Mucosa of rectum (tissue), 2 donors: Measurements from ENCODE around the gene COL25A1.

Source experiments
- H3K27ac ChIP-seq, 2 donors: one replicate each; pipeline ENCODE4 v1.7.0; 2013; ENCODE audit warnings: inconsistent platforms in 2 of 2, low read depth in 2 of 2, low read length in 2 of 2
- H3K27me3 ChIP-seq, 2 donors: one replicate each; pipeline ENCODE4 v1.7.0; 2013; ENCODE audit warnings: low read length in 2 of 2; ENCODE audit not compliant: control insufficient read depth in 2 of 2, insufficient read depth in 2 of 2
- H3K36me3 ChIP-seq, 2 donors: one replicate each; pipeline ENCODE4 v1.7.0; 2013; ENCODE audit warnings: low read length in 2 of 2; ENCODE audit not compliant: control insufficient read depth in 2 of 2, insufficient read depth in 2 of 2
- H3K4me1 ChIP-seq, 2 donors: one replicate each; pipeline ENCODE4 v1.7.0; 2013; ENCODE audit warnings: low read length in 2 of 2, mild to moderate bottlenecking in 1 of 2; ENCODE audit not compliant: control insufficient read depth in 2 of 2, insufficient read depth in 2 of 2
- H3K4me3 ChIP-seq, 2 donors: one replicate each; pipeline ENCODE4 v1.7.0; 2013; ENCODE audit warnings: low read length in 2 of 2
- H3K9ac ChIP-seq, 2 donors: one replicate each; pipeline ENCODE4 v1.7.0; 2013; ENCODE audit warnings: low read length in 2 of 2, low read depth in 1 of 2, mild to moderate bottlenecking in 1 of 2
- H3K9me3 ChIP-seq, 2 donors: one replicate each; pipeline ENCODE4 v1.7.0; 2013; ENCODE audit warnings: low read length in 2 of 2; ENCODE audit not compliant: control insufficient read depth in 2 of 2
- donor health status: healthy.
- donor health status: Normal muscosa, but diverticular disease.

Gene COL25A1

GRCh38 chr4:109049926-109050325 is 252.5 kb downstream of the COL25A1 start:
- Histone ChIP-seq H3K27me3 (no peaks in the 10 kb centered on the region), H3K36me3 (no peaks in the 10 kb centered on the region), H3K4me1 (no peaks in the 10 kb centered on the region), H3K9me3 (no peaks in the 10 kb centered on the region), H3K27ac (no peak overlapping the region), H3K9ac (no peak overlapping the region), H3K4me3 (no peak overlapping the region)

GRCh38 chr4:109046471-109047201 is 255.8 kb downstream of the COL25A1 start:
- no peak overlapping the region for H3K27ac ChIP-seq
- no peaks in the 10 kb centered on the region for H3K4me1 ChIP-seq
- no peaks in the 10 kb centered on the region for H3K27me3 ChIP-seq
- no peaks in the 10 kb centered on the region for H3K36me3 ChIP-seq
- no peak overlapping the region for H3K9ac ChIP-seq
- H3K9me3 ChIP-seq: no peaks in the 10 kb centered on the region
- H3K4me3 ChIP-seq: peak overlapping the region in 1 of 2 donors; percentile 57

GRCh38 chr4:109044431-109044830 is 258.0 kb downstream of the COL25A1 start:
- H3K36me3 ChIP-seq: no peaks in the 10 kb centered on the region
- no peaks in the 10 kb centered on the region for H3K9me3 ChIP-seq
- no peaks in the 10 kb centered on the region for H3K4me1 ChIP-seq
- no peak overlapping the region for H3K4me3 ChIP-seq
- no peak overlapping the region for H3K27ac ChIP-seq
- no peaks in the 10 kb centered on the region for H3K27me3 ChIP-seq
- no peak overlapping the region for H3K9ac ChIP-seq

- no peak overlapping the region for H3K4me3 ChIP-seq
- no peaks in the 10 kb centered on the region for H3K36me3 ChIP-seq
- H3K27ac ChIP-seq: no peak overlapping the region
- no peak overlapping the region for H3K9ac ChIP-seq
- H3K9me3 ChIP-seq: no peaks in the 10 kb centered on the region
- H3K4me1 ChIP-seq: no peaks in the 10 kb centered on the region
- H3K27me3 ChIP-seq: no peaks in the 10 kb centered on the region
Observed at GRCh38 chr4:109043286-109043685, 259.2 kb downstream of the COL25A1 start.

- H3K27ac ChIP-seq: no peak overlapping the region
- no peaks in the 10 kb centered on the region for H3K4me1 ChIP-seq
- H3K9ac ChIP-seq: no peak overlapping the region
- H3K27me3 ChIP-seq: no peaks in the 10 kb centered on the region
- no peaks in the 10 kb centered on the region for H3K9me3 ChIP-seq
- H3K36me3 ChIP-seq: no peaks in the 10 kb centered on the region
- no peak overlapping the region for H3K4me3 ChIP-seq
Observed at GRCh38 chr4:109041463-109042360, 260.7 kb downstream of the COL25A1 start.

- Histone ChIP-seq H3K27me3 (no peaks in the 10 kb centered on the region), H3K27ac (no peak overlapping the region), H3K4me3 (no peak overlapping the region), H3K36me3 (no peaks in the 10 kb centered on the region), H3K9me3 (no peaks in the 10 kb centered on the region), H3K9ac (no peak overlapping the region), H3K4me1 (no peaks in the 10 kb centered on the region)
Observed at GRCh38 chr4:109040441-109040840, 262.0 kb downstream of the COL25A1 start.

- H3K27me3 ChIP-seq: no peaks in the 10 kb centered on the region
- no peak overlapping the region for H3K4me3 ChIP-seq
- H3K9ac ChIP-seq: no peak overlapping the region
- H3K36me3 ChIP-seq: no peaks in the 10 kb centered on the region
- H3K27ac ChIP-seq: no peak overlapping the region
- H3K9me3 ChIP-seq: no peaks in the 10 kb centered on the region
- no peaks in the 10 kb centered on the region for H3K4me1 ChIP-seq
Observed at GRCh38 chr4:109037026-109037425, 265.4 kb downstream of the COL25A1 start.

- Histone ChIP-seq H3K27me3 (no peaks in the 10 kb centered on the region), H3K9me3 (no peaks in the 10 kb centered on the region), H3K36me3 (no peaks in the 10 kb centered on the region), H3K9ac (no peak overlapping the region), H3K4me1 (no peaks in the 10 kb centered on the region), H3K27ac (no peak overlapping the region), H3K4me3 (no peak overlapping the region)
Observed at GRCh38 chr4:109033993-109034392, 268.5 kb downstream of the COL25A1 start.

GRCh38 chr4:109032671-109033070 is 269.8 kb downstream of the COL25A1 start:
- no peaks in the 10 kb centered on the region for H3K36me3 ChIP-seq
- no peaks in the 10 kb centered on the region for H3K27me3 ChIP-seq
- H3K27ac ChIP-seq: no peak overlapping the region
- H3K4me3 ChIP-seq: no peak overlapping the region
- no peaks in the 10 kb centered on the region for H3K9me3 ChIP-seq
- no peaks in the 10 kb centered on the region for H3K4me1 ChIP-seq
- no peak overlapping the region for H3K9ac ChIP-seq

- Histone ChIP-seq H3K9me3 (no peaks in the 10 kb centered on the region), H3K36me3 (no peaks in the 10 kb centered on the region), H3K27ac (no peak overlapping the region)
Observed at GRCh38 chr4:109029987-109030386, 272.5 kb downstream of the COL25A1 start.

More at GRCh38 chr4:109029987-109030386, 272.5 kb downstream of the COL25A1 start:
- Histone ChIP-seq H3K27me3 (no peaks in the 10 kb centered on the region), H3K4me1 (no peaks in the 10 kb centered on the region), H3K4me3 (no peak overlapping the region), H3K9ac (no peak overlapping the region)
